HCT116 (cell line): ENCODE data around the gene SGIP1. TPM values are rescaled to one million over a fixed set of nuclear protein-coding genes. Genes with fewer than 3 reads are reported as not detected.

Experiments
- ATAC-seq: fragments of 200-7000 bp; cut with Tn5 transposase; 2 replicates; pipeline ENCODE4 v1.9.1; 2020; ENCODE audit warnings: mild to moderate bottlenecking, moderate library complexity
- BruUV-seq: library from RNA; stranded (reverse); fragments of 400-500 nt; replicated peaks from 2 replicates; lab custom pipeline; 2021; lab: Mats Ljungman, UMichigan
- CTCF ChIA-PET: fragments of 300-600 bp; sonication (Branson Sonifier 250); formaldehyde crosslinking; loops from one replicate; lab custom pipeline; 2021; ENCODE audit warnings: antibody characterized with exemption; lab: Charles Lee
- POLR2A ChIA-PET: fragments of 300-600, 350-600 bp; sonication (Branson Sonifier 250); formaldehyde crosslinking; loops from one replicate; lab custom pipeline; 2021; ENCODE audit warnings: antibody characterized with exemption; lab: Charles Lee
- RAD21 ChIA-PET, 2 experiments: fragments of 300-600 bp; sonication (Branson Sonifier 250); formaldehyde crosslinking; loops; one replicate each; lab custom pipeline; 2023; ENCODE audit warnings: low total read pairs in 2 of 2; ENCODE audit not compliant: uncharacterized antibody in 2 of 2, unreplicated experiment in 2 of 2, low non-redundant PET in 1 of 2; lab: Charles Lee
- DNase-seq: peaks from one replicate; pipeline ENCODE4 v3.0.0-alpha.2; 2010; ENCODE audit warnings: low read depth, low spot score
- H2AFZ ChIP-seq: fragments of 200-600 bp; shearing (Covaris generic), sonication (generic); 2 replicates; pipeline ENCODE4 v1.6.1; 2017; ENCODE audit warnings: low read depth, mixed run types, mixed read lengths, antibody characterized with exemption, low read length; ENCODE audit not compliant: poor library complexity, severe bottlenecking
- H3K27ac ChIP-seq: 2 replicates; pipeline ENCODE4 v1.5.1; 2012; ENCODE audit warnings: low read depth, low read length
- H3K27me3 ChIP-seq: fragments of 200-600 bp; sonication (generic); 2 replicates; pipeline ENCODE4 v1.6.1; 2016; ENCODE audit warnings: mixed run types, low read length, mixed read lengths; ENCODE audit not compliant: insufficient read depth
- H3K36me3 ChIP-seq, 2 experiments: fragments of 200-500 bp in 1 of 2; fragments of 200-600 bp in 1 of 2; sonication (Bioruptor generic) in 1 of 2; sonication (generic) in 1 of 2; 2 replicates each; pipeline versions ENCODE4 v1.5.1 to v1.6.1; 2014 to 2016; ENCODE audit warnings: low read length in 2 of 2, inconsistent platforms in 1 of 2, mixed read lengths in 1 of 2, mixed run types in 1 of 2; ENCODE audit not compliant: insufficient read depth in 2 of 2, control insufficient read depth in 1 of 2
- H3K4me1 ChIP-seq, 2 experiments: fragments of 200-600 bp in 1 of 2; sonication (generic) in 1 of 2; 2 replicates each; pipeline versions ENCODE4 v1.5.1 to v1.6.1; 2012 to 2017; ENCODE audit warnings: low read length in 2 of 2, inconsistent platforms in 1 of 2, mild to moderate bottlenecking in 1 of 2, mixed read lengths in 1 of 2, mixed run types in 1 of 2, moderate library complexity in 1 of 2; ENCODE audit not compliant: insufficient read depth in 2 of 2, control insufficient read depth in 1 of 2
- H3K4me2 ChIP-seq: fragments of 200-600 bp; sonication (generic); 2 replicates; pipeline ENCODE4 v1.6.1; 2017; ENCODE audit warnings: mixed run types, low read length, mixed read lengths
- H3K4me3 ChIP-seq, 2 experiments: fragments of 200-600 bp in 1 of 2; sonication (generic) in 1 of 2; replicated peaks in 1 of 2; 2 replicates each; pipeline ENCODE4 v1.5.1; 2011 to 2016; ENCODE audit warnings: low read length in 2 of 2, control low read depth in 1 of 2, low read depth in 1 of 2, mild to moderate bottlenecking in 1 of 2, mixed read lengths in 1 of 2, mixed run types in 1 of 2
- H3K79me2 ChIP-seq: fragments of 200-600 bp; sonication (generic); 2 replicates; pipeline ENCODE4 v1.6.1; 2017; ENCODE audit warnings: mild to moderate bottlenecking, mixed run types, low read length, moderate library complexity, mixed read lengths; ENCODE audit not compliant: insufficient read depth
- H3K9ac ChIP-seq: fragments of 200-600 bp; sonication (generic); 2 replicates; pipeline ENCODE4 v1.6.1; 2016; ENCODE audit warnings: low read length, mixed read lengths
- H3K9me2 ChIP-seq: fragments of 200-600 bp; sonication (generic), shearing (Covaris generic); 2 replicates; pipeline ENCODE4 v1.6.1; 2017; ENCODE audit warnings: mixed run types, mild to moderate bottlenecking, moderate library complexity; ENCODE audit not compliant: insufficient read depth
- H3K9me3 ChIP-seq, 2 experiments: fragments of 200-500 bp in 1 of 2; fragments of 200-600 bp in 1 of 2; sonication (Bioruptor generic) in 1 of 2; sonication (generic) in 1 of 2; 2 replicates each; pipeline ENCODE4 v1.6.1; 2014 to 2017; ENCODE audit warnings: low read length in 2 of 2, mixed read lengths in 2 of 2, inconsistent platforms in 1 of 2, low read depth in 1 of 2, mild to moderate bottlenecking in 1 of 2, mixed run types in 1 of 2, moderate library complexity in 1 of 2; ENCODE audit not compliant: control insufficient read depth in 1 of 2, insufficient read depth in 1 of 2
- H4K20me1 ChIP-seq: fragments of 200-600 bp; sonication (generic), shearing (Covaris generic); 2 replicates; pipeline ENCODE4 v1.6.1; 2017; ENCODE audit warnings: mixed run types, mild to moderate bottlenecking, moderate library complexity; ENCODE audit not compliant: insufficient read depth
- CBX3 ChIP-seq: IDR thresholded peaks from 2 replicates; pipeline ENCODE4 v1.6.1; 2012; ENCODE audit warnings: low read depth
- CEBPB ChIP-seq: IDR thresholded peaks from 2 replicates; pipeline ENCODE4 v1.6.1; 2012; ENCODE audit warnings: low read depth
- EZH2 ChIP-seq: fragments of 200-600 bp; sonication (generic); IDR thresholded peaks from 2 replicates; pipeline ENCODE4 v1.6.1; 2017; ENCODE audit warnings: antibody characterized with exemption, mixed run types
- EZH2phosphoT487 ChIP-seq: fragments of 200-600 bp; IDR thresholded peaks from 2 replicates; pipeline ENCODE4 v1.6.1; 2018; ENCODE audit warnings: antibody characterized with exemption, borderline replicate concordance
- MAX ChIP-seq: IDR thresholded peaks from 2 replicates; pipeline ENCODE4 v1.6.1; 2012
- POLR2AphosphoS5 ChIP-seq: IDR thresholded peaks from 2 replicates; pipeline ENCODE4 v1.6.1; 2011; ENCODE audit warnings: mild to moderate bottlenecking, low read depth, low read length, moderate library complexity
- TCF7L2 ChIP-seq: IDR thresholded peaks from 2 replicates; pipeline ENCODE4 v1.7.0; 2011; ENCODE audit warnings: borderline replicate concordance, inconsistent platforms; ENCODE audit not compliant: insufficient read depth, insufficient read length; ENCODE audit errors: extremely low read depth
- YY1 ChIP-seq: IDR thresholded peaks from 2 replicates; pipeline ENCODE4 v1.6.1; 2011; ENCODE audit warnings: low read length, low read depth, moderate library complexity, mild to moderate bottlenecking; ENCODE audit not compliant: insufficient replicate concordance; ENCODE audit errors: extremely low read depth
- ZNF274 ChIP-seq: fragments of 200-500 bp; sonication (Bioruptor generic); IDR thresholded peaks from 2 replicates; pipeline ENCODE4 v1.6.1; 2014; ENCODE audit warnings: mild to moderate bottlenecking, low read depth, low read length, inconsistent platforms
- intact Hi-C: fragments of 100-400 bp; cut with micrococcal nuclease; formaldehyde crosslinking; loops from 2 replicates; pipeline ENCODE4 v1.10.0; 2022
- total RNA-seq: library from RNA; stranded (reverse); gene quantifications from one replicate; pipeline ENCODE4 v1.2.1, GENCODE V29; 2021; ENCODE audit not compliant: unreplicated experiment
- TF ChIP-seq, protein P1 (sequence below): IDR thresholded peaks from 2 replicates; pipeline ENCODE4 v1.6.1; 2011; ENCODE audit warnings: mild to moderate bottlenecking, low read length, moderate library complexity; ENCODE audit not compliant: insufficient replicate concordance; ENCODE audit errors: extremely low read depth
- TF ChIP-seq, protein P2 (sequence below), 3 experiments: fragments of 200-600 bp in 1 of 3; sonication (generic) in 1 of 3; IDR thresholded peaks in 2 of 3; conservative IDR thresholded peaks in 1 of 3; 2 replicates each; pipeline ENCODE4 v1.5.1; 2012 to 2017; ENCODE audit warnings: low read depth in 2 of 3, low read length in 2 of 3, antibody characterized with exemption in 1 of 3, borderline replicate concordance in 1 of 3, control low read depth in 1 of 3, mild to moderate bottlenecking in 1 of 3, mixed read lengths in 1 of 3, mixed run types in 1 of 3, moderate library complexity in 1 of 3; ENCODE audit not compliant: insufficient read depth in 1 of 3

Gene SGIP1
- total RNA-seq, 1 experiment from 2014 or later: 0.15 TPM

DNA sequence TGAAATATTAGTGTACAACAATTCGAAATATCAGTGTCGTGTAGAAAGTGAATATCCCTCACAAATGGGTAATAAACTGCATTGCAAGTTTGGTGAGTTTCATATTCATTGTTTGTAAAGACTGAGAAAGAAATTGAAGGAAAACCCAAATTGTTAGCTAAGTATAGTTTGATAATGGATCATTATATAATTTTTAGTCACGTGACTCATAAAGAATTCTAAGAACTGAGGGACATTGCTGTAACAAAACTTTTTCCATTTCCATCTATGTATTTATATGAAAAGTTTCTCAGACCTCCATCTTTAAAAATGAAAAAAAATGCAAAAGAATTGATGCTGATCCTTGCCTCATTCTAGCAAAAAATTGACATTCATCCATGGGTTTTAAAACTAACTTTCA is 36.0 kb upstream of the SGIP1 start:
- Histone ChIP-seq H3K27ac (no peak overlapping the region), H3K9me2 (0 out of 2 replicates have a peak, but pooled peaks cover 3% of the 10 kb centered on the region), H3K79me2 (no peaks in the 10 kb centered on the region), H4K20me1 (no peaks in the 10 kb centered on the region), H3K27me3 (no peaks in the 10 kb centered on the region), H3K4me3 (no peak overlapping the region), H3K4me2 (no peak overlapping the region), H3K4me1 (no peaks in the 10 kb centered on the region), H3K9ac (no peak overlapping the region), H3K36me3 (no peaks in the 10 kb centered on the region), H3K9me3 (no peaks in the 10 kb centered on the region), H2AFZ (no peak overlapping the region)
- no TSS peak for BruUV-seq
- ATAC-seq (no peak), DNase-seq (no peak)
- ChIA-PET CTCF (no interaction called here), POLR2A (no interaction called here), RAD21 (no interaction called here)
- intact Hi-C loops: no loop called here
- TF ChIP-seq TCF7L2 (no peak), EZH2 (no peak), ZNF274 (no peak), CBX3 (no peak), YY1 (no peak), EZH2phosphoT487 (no peak), CEBPB (no peak), POLR2AphosphoS5 (no peak), MAX (no peak)
- TF ChIP-seq, protein P1, sequence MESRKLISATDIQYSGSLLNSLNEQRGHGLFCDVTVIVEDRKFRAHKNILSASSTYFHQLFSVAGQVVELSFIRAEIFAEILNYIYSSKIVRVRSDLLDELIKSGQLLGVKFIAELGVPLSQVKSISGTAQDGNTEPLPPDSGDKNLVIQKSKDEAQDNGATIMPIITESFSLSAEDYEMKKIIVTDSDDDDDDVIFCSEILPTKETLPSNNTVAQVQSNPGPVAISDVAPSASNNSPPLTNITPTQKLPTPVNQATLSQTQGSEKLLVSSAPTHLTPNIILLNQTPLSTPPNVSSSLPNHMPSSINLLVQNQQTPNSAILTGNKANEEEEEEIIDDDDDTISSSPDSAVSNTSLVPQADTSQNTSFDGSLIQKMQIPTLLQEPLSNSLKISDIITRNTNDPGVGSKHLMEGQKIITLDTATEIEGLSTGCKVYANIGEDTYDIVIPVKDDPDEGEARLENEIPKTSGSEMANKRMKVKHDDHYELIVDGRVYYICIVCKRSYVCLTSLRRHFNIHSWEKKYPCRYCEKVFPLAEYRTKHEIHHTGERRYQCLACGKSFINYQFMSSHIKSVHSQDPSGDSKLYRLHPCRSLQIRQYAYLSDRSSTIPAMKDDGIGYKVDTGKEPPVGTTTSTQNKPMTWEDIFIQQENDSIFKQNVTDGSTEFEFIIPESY: no peak
- TF ChIP-seq, protein P2, sequence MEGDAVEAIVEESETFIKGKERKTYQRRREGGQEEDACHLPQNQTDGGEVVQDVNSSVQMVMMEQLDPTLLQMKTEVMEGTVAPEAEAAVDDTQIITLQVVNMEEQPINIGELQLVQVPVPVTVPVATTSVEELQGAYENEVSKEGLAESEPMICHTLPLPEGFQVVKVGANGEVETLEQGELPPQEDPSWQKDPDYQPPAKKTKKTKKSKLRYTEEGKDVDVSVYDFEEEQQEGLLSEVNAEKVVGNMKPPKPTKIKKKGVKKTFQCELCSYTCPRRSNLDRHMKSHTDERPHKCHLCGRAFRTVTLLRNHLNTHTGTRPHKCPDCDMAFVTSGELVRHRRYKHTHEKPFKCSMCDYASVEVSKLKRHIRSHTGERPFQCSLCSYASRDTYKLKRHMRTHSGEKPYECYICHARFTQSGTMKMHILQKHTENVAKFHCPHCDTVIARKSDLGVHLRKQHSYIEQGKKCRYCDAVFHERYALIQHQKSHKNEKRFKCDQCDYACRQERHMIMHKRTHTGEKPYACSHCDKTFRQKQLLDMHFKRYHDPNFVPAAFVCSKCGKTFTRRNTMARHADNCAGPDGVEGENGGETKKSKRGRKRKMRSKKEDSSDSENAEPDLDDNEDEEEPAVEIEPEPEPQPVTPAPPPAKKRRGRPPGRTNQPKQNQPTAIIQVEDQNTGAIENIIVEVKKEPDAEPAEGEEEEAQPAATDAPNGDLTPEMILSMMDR (IDR thresholded peaks at IDR 0.05 in 2 of 3, conservative IDR thresholded peaks at IDR 0.05 in 1 of 3; ENCODE audit: borderline replicate concordance in 1 of 3, insufficient read depth in 1 of 3, low read depth in 2 of 3, low read length in 2 of 3): no peak
